Stomach smooth muscle (tissue), 2 donors: ENCODE results near the gene OR2T35.
"Not testable (repeated sequence)": the region's sequence is repeated elsewhere in the genome, so short reads cannot be mapped to it uniquely, and the experiment has no call there.

Experiments used
- H3K27ac ChIP-seq: one replicate; pipeline ENCODE4 v1.7.0; 2013; ENCODE audit warnings: mild to moderate bottlenecking, low read length, inconsistent platforms
- H3K27me3 ChIP-seq, 2 donors: one replicate each; pipeline ENCODE4 v1.7.0; 2013; ENCODE audit warnings: low read length in 2 of 2; ENCODE audit not compliant: insufficient read depth in 2 of 2, control insufficient read depth in 1 of 2
- H3K36me3 ChIP-seq, 2 donors: one replicate each; pipeline ENCODE4 v1.7.0; 2013; ENCODE audit warnings: low read length in 2 of 2; ENCODE audit not compliant: control insufficient read depth in 2 of 2, insufficient read depth in 2 of 2
- H3K4me1 ChIP-seq: one replicate; pipeline ENCODE4 v1.7.0; 2013; ENCODE audit warnings: low read length; ENCODE audit not compliant: control insufficient read depth, insufficient read depth
- H3K4me3 ChIP-seq, 2 donors: one replicate each; pipeline ENCODE4 v1.7.0; 2013; ENCODE audit warnings: low read length in 2 of 2
- H3K9ac ChIP-seq, 2 donors: one replicate each; pipeline ENCODE4 v1.7.0; 2013; ENCODE audit warnings: low read length in 2 of 2, mild to moderate bottlenecking in 1 of 2
- H3K9me3 ChIP-seq, 2 donors: one replicate each; pipeline ENCODE4 v1.7.0; 2013; ENCODE audit warnings: low read length in 2 of 2; ENCODE audit not compliant: control insufficient read depth in 2 of 2
- donor health status: healthy.
- donor health status: Pancreatic carcinoma.

The OR2T35 gene, protein sequence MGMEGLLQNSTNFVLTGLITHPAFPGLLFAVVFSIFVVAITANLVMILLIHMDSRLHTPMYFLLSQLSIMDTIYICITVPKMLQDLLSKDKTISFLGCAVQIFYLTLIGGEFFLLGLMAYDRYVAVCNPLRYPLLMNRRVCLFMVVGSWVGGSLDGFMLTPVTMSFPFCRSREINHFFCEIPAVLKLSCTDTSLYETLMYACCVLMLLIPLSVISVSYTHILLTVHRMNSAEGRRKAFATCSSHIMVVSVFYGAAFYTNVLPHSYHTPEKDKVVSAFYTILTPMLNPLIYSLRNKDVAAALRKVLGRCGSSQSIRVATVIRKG

GRCh38 chr1:248645178-248645577 is at the start of gene OR2T35:
OR2T35 (minus strand) TSS chr1:248645278; CDS start chr1:248639258, 6,020 bp downstream.
- not testable (repeated sequence) for H3K4me1 ChIP-seq, H3K9ac ChIP-seq, H3K27me3 ChIP-seq, H3K36me3 ChIP-seq, H3K4me3 ChIP-seq, H3K9me3 ChIP-seq, H3K27ac ChIP-seq

GRCh38 chr1:248691567-248692155 is 46.6 kb upstream of the OR2T35 start:
- no peaks in the 10 kb centered on the region for H3K9me3 ChIP-seq
- no peak overlapping the region for H3K27ac ChIP-seq
- H3K27me3 ChIP-seq: no peaks in the 10 kb centered on the region
- H3K36me3 ChIP-seq: no peaks in the 10 kb centered on the region
- H3K4me1 ChIP-seq: no peaks in the 10 kb centered on the region
- H3K4me3 ChIP-seq: no peak overlapping the region
- no peak overlapping the region for H3K9ac ChIP-seq

DNA sequence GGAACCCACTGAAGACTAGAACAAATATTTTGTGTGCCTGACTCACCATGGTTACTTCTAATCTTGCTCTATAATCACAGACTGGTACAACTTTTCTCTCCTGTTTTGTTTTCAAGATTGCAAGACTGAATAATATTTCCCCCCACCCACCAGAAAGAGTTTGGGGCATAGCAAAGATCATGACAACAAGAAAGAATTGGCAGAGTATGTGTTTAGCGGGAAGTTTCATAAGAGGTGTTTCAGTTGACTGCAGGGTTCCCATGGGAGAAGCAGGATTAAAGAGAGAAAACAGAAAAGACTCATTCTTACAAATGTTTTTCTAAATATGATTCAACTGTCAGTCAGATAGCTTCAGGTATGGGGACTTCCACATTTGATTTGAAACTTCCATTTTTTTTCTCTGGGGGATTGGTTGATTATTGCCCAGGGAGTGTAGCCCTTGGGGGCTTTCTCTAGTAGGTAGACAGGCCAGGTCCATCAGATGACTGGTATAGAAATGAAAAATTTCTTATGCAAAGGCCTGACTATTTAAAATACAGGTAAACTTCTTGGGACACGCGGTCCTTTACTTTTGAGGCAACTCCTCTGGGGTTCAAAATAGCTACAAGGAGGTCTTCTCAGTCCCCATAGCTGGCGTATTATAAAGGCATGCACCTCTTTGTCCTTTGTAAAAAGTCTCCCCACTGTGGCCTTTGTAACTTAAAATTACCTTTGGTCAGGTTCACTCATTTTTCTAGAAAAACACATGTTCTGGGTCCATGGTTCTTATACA is 43.6 kb upstream of the OR2T35 start:
- Histone ChIP-seq H3K4me3 (no peak overlapping the region), H3K36me3 (no peaks in the 10 kb centered on the region), H3K27me3 (peaks cover 0 to 3% of the 10 kb centered on the region in 2 donors), H3K4me1 (no peaks in the 10 kb centered on the region), H3K9me3 (no peaks in the 10 kb centered on the region), H3K27ac (no peak overlapping the region), H3K9ac (no peak overlapping the region)

GRCh38 chr1:248686815-248687214 is 41.7 kb upstream of the OR2T35 start:
- H3K4me1 ChIP-seq: no peaks in the 10 kb centered on the region
- no peaks in the 10 kb centered on the region for H3K36me3 ChIP-seq
- H3K9me3 ChIP-seq: no peaks in the 10 kb centered on the region
- H3K27ac ChIP-seq: no peak overlapping the region
- no peak overlapping the region for H3K9ac ChIP-seq
- H3K4me3 ChIP-seq: no peak overlapping the region
- peaks cover 0 to 3% of the 10 kb centered on the region in 2 donors for H3K27me3 ChIP-seq

GRCh38 chr1:248681651-248682050 is 36.6 kb upstream of the OR2T35 start:
- H3K4me3 ChIP-seq: no peak overlapping the region
- H3K9me3 ChIP-seq: no peaks in the 10 kb centered on the region
- H3K36me3 ChIP-seq: no peaks in the 10 kb centered on the region
- peaks cover 0 to 3% of the 10 kb centered on the region in 2 donors for H3K27me3 ChIP-seq
- no peak overlapping the region for H3K27ac ChIP-seq
- H3K9ac ChIP-seq: no peak overlapping the region
- H3K4me1 ChIP-seq: no peaks in the 10 kb centered on the region

DNA sequence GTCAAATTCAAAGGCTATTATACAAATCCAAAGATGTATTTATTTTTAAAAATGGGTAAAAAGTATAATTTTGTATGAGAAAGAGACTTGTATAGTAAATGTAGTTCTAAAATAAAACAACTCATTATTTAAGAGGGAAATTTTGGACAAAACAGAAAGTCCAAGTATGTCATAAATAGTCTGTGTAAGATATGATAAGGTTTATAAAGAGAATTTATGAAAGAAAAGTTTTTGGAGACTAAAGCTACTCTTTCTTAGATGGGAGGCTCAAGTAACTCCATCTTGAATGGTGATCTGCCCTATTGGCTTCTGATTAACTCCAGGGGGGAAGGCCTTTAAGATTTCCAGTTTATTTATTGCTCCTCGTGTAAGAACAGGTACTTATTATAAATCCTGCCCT is 24.9 kb upstream of the OR2T35 start:
- Histone ChIP-seq H3K9me3 (no peaks in the 10 kb centered on the region), H3K4me3 (no peak overlapping the region), H3K4me1 (no peaks in the 10 kb centered on the region), H3K27ac (no peak overlapping the region), H3K36me3 (no peaks in the 10 kb centered on the region), H3K9ac (no peak overlapping the region), H3K27me3 (no peaks in the 10 kb centered on the region)

GRCh38 chr1:248663453-248664328 is 18.6 kb upstream of the OR2T35 start:
- H3K9ac ChIP-seq, H3K27ac ChIP-seq, H3K4me1 ChIP-seq, H3K36me3 ChIP-seq, H3K27me3 ChIP-seq, H3K4me3 ChIP-seq, H3K9me3 ChIP-seq: not testable (repeated sequence)

GRCh38 chr1:248656797-248657196 is 11.7 kb upstream of the OR2T35 start:
- not testable (repeated sequence) for H3K9me3 ChIP-seq, H3K4me3 ChIP-seq, H3K27me3 ChIP-seq, H3K4me1 ChIP-seq, H3K36me3 ChIP-seq, H3K9ac ChIP-seq, H3K27ac ChIP-seq

DNA sequence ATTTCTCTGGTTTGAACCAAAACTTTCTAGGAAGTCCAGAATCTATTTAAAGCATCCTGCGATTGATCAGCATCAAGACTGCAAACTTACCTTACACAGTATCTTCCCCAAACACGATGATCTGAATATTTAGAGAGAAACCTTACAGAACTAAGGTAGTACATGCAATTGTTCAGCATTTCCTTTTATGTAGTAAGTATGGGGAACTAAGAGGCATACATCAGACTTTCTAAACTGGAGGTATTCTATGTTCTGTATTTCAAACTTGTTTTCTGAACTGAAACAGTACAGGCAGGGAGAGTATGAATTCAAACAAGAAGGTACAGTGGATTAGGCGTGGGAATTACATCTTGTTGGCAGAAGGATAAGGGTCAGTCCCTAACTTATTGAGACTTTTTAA is 10.3 kb upstream of the OR2T35 start, which contains the start of gene OR2T27:
Gene OR2T27, minus strand, starts transcription at position 175 of the 400 bp plus-strand sequence. CDS start 4,644 bp downstream, outside the sequence.
- not testable (repeated sequence) for H3K27me3 ChIP-seq, H3K4me3 ChIP-seq, H3K27ac ChIP-seq, H3K36me3 ChIP-seq, H3K9ac ChIP-seq, H3K4me1 ChIP-seq, H3K9me3 ChIP-seq

DNA sequence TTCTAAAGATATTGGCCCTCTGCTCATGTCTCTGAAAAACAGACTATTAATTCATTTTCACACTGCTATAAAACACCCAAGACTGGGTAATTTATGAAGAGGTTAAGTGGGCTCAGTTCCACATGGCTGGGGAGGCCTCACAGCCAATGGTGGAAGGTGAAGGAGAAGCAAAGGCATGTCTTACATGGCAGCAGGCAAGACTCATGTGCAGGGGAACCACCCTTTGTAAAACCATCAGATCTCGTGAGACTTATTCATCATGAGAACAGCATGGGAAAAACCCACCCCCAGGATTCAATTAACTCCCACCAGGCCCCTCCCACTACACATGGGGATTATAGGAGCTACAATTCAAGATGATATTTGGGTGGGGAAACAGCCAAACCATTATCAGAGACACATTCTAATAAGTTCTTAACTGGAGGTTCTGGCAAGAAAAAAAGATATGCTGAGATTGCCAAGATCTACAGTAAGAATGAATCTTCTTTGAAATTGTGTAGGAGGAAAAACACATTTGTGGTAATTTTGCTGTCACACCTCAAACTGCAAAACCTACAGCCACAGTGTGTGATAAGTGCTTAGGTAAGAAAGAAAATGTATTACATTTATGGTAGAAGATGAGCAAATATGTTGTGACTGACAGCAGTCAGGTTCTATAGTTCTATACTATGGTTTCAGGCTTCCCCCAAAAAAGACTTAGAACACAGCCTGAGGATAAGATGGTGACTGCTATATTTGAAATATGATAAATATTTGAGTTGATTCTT is 3.9 kb upstream of the OR2T35 start:
- H3K4me1 ChIP-seq, H3K4me3 ChIP-seq, H3K27ac ChIP-seq, H3K9ac ChIP-seq, H3K9me3 ChIP-seq, H3K36me3 ChIP-seq, H3K27me3 ChIP-seq: not testable (repeated sequence)
